ENCODE data around the gene CAVIN1.

- no peak for TF ChIP-seq CTCF (IDR thresholded peaks at IDR 0.05)
- TF ChIP-seq ZFX (IDR thresholded peaks at IDR 0.05; ENCODE audit: borderline replicate concordance): no peak
Observed at GRCh38 chr17:42431758-42432161, 8.7 kb upstream of the CAVIN1 start.

Measured in 22Rv1 (cell line).